ENCODE measurements around the gene RASGEF1C.

DNA sequence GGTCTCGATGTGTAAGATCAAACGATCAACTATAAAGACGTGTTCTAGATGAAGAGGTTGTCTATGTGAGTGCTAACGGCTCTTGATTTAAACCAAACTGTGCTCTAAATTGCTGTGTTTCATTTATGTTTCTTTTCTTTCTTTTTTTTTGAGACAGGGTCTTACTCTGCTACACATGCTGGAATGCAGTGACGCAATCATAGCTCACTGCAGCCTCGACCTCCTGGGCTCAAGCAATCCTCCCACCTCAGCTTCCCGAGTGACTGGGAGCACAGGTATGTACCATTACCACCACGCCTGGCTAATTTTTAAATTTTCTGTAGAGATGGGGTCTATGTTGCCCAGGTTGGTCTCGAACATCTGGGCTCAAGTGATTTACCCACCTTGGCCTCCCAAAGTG, 113.5 kb downstream of the RASGEF1C start:
- TF ChIP-seq, protein P1, sequence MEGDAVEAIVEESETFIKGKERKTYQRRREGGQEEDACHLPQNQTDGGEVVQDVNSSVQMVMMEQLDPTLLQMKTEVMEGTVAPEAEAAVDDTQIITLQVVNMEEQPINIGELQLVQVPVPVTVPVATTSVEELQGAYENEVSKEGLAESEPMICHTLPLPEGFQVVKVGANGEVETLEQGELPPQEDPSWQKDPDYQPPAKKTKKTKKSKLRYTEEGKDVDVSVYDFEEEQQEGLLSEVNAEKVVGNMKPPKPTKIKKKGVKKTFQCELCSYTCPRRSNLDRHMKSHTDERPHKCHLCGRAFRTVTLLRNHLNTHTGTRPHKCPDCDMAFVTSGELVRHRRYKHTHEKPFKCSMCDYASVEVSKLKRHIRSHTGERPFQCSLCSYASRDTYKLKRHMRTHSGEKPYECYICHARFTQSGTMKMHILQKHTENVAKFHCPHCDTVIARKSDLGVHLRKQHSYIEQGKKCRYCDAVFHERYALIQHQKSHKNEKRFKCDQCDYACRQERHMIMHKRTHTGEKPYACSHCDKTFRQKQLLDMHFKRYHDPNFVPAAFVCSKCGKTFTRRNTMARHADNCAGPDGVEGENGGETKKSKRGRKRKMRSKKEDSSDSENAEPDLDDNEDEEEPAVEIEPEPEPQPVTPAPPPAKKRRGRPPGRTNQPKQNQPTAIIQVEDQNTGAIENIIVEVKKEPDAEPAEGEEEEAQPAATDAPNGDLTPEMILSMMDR (IDR thresholded peaks at IDR 0.05): no peak
- no peak for TF ChIP-seq POLR2A (IDR thresholded peaks at IDR 0.05)

Data from Peyer's patch (tissue), 4 donors.